T-helper 17 cell (primary cell): Measurements from ENCODE around the gene KCNJ18. TPM values are rescaled to one million over a fixed set of nuclear protein-coding genes. Genes with fewer than 3 reads are reported as not detected.
"Not testable (repeated sequence)": the region's sequence is repeated elsewhere in the genome, so short reads cannot be mapped to it uniquely, and the experiment has no call there.

ENCODE experiments used
- ATAC-seq: fragments of 150-1000 bp; cut with Tn5 transposase; 2 replicates; pipeline ENCODE4 v1.10.0; 2021; ENCODE audit warnings: mild to moderate bottlenecking, moderate library complexity
- DNase-seq, 3 donors: peaks; one replicate each; pipeline versions ENCODE4 v3.0.0 to v3.0.0-alpha.2; 2020 to 2021
- H3K9me3 ChIP-seq: one replicate; pipeline ENCODE4 v1.7.0; 2013; ENCODE audit warnings: low read length, mild to moderate bottlenecking; ENCODE audit not compliant: control insufficient read depth, poor library complexity, severe bottlenecking
- H3K27ac Mint-ChIP-seq: one replicate; pipeline ENCODE4 v1.8.0; 2022; ENCODE audit warnings: mild to moderate bottlenecking, moderate library complexity, mixed read lengths
- H3K27me3 Mint-ChIP-seq: one replicate; pipeline ENCODE4 v1.8.0; 2022; ENCODE audit warnings: mixed read lengths
- H3K36me3 Mint-ChIP-seq: one replicate; pipeline ENCODE4 v1.8.0; 2022; ENCODE audit warnings: low read depth, mixed read lengths
- H3K4me1 Mint-ChIP-seq: one replicate; pipeline ENCODE4 v1.8.0; 2022; ENCODE audit warnings: mild to moderate bottlenecking, mixed read lengths
- H3K4me3 Mint-ChIP-seq: one replicate; pipeline ENCODE4 v1.8.0; 2022; ENCODE audit warnings: mild to moderate bottlenecking, moderate library complexity, mixed read lengths
- total RNA-seq, 4 donors: library from RNA in 2 of 4; stranded (reverse) in 2 of 4; gene quantifications; one replicate each; pipeline ENCODE4 v1.2.3 and lab custom pipeline; 2022 to 2026

KCNJ18 gene
- total RNA-seq, 2 donors from 2014 or later = not detected

GRCh38 chr17:21684384-21684783, 7.9 kb upstream of the KCNJ18 start:
- not testable (repeated sequence) for DNase-seq, H3K27me3 Mint-ChIP-seq, ATAC-seq, H3K4me3 Mint-ChIP-seq, H3K4me1 Mint-ChIP-seq, H3K27ac Mint-ChIP-seq, H3K36me3 Mint-ChIP-seq, H3K9me3 ChIP-seq

GRCh38 chr17:21685061-21685795, 7.1 kb upstream of the KCNJ18 start:
- H3K27ac Mint-ChIP-seq, H3K4me3 Mint-ChIP-seq, DNase-seq, H3K4me1 Mint-ChIP-seq, H3K9me3 ChIP-seq, H3K27me3 Mint-ChIP-seq, H3K36me3 Mint-ChIP-seq, ATAC-seq: not testable (repeated sequence)

GRCh38 chr17:21686165-21687015, 5.9 kb upstream of the KCNJ18 start:
- ATAC-seq (no peak), DNase-seq (no peak)
- Mint-ChIP-seq H3K4me1 (peaks cover 2% of the 10 kb centered on the region), H3K36me3 (no peaks in the 10 kb centered on the region), H3K27ac (no peak overlapping the region), H3K4me3 (no peak overlapping the region), H3K27me3 (no peaks in the 10 kb centered on the region)
- H3K9me3 ChIP-seq = no peaks in the 10 kb centered on the region

GRCh38 chr17:21687136-21687953, 5.0 kb upstream of the KCNJ18 start:
- peaks cover 2% of the 10 kb centered on the region for H3K4me1 Mint-ChIP-seq
- ATAC-seq = no peak
- H3K9me3 ChIP-seq = no peaks in the 10 kb centered on the region
- no peaks in the 10 kb centered on the region for H3K36me3 Mint-ChIP-seq
- DNase-seq = no peak
- H3K4me3 Mint-ChIP-seq = no peak overlapping the region
- H3K27me3 Mint-ChIP-seq = no peaks in the 10 kb centered on the region
- H3K27ac Mint-ChIP-seq = no peak overlapping the region

- Mint-ChIP-seq H3K27me3 (no peaks in the 10 kb centered on the region), H3K4me3 (no peak overlapping the region), H3K4me1 (peaks cover 2% of the 10 kb centered on the region), H3K36me3 (no peaks in the 10 kb centered on the region), H3K27ac (no peak overlapping the region)
- H3K9me3 ChIP-seq = no peaks in the 10 kb centered on the region
- DNase-seq (no peak), ATAC-seq (no peak)
These were observed 3.9 kb upstream of the KCNJ18 start for GRCh38 chr17:21688293-21688949.

GRCh38 chr17:21689604-21690003, 2.7 kb upstream of the KCNJ18 start:
- Mint-ChIP-seq H3K4me3 (no peak overlapping the region), H3K4me1 (peaks cover 2% of the 10 kb centered on the region), H3K36me3 (no peaks in the 10 kb centered on the region), H3K27ac (no peak overlapping the region), H3K27me3 (no peaks in the 10 kb centered on the region)
- H3K9me3 ChIP-seq = no peaks in the 10 kb centered on the region
- no peak for ATAC-seq
- DNase-seq = no peak

GRCh38 chr17:21690811-21691210, 1.5 kb upstream of the KCNJ18 start:
- not testable (repeated sequence) for H3K9me3 ChIP-seq, H3K4me1 Mint-ChIP-seq, H3K27ac Mint-ChIP-seq, DNase-seq, ATAC-seq, H3K36me3 Mint-ChIP-seq, H3K27me3 Mint-ChIP-seq, H3K4me3 Mint-ChIP-seq

GRCh38 chr17:21691481-21691880, 842 bp upstream of the KCNJ18 start:
- H3K4me3 Mint-ChIP-seq, ATAC-seq, H3K27me3 Mint-ChIP-seq, H3K4me1 Mint-ChIP-seq, H3K9me3 ChIP-seq, H3K36me3 Mint-ChIP-seq, H3K27ac Mint-ChIP-seq, DNase-seq: not testable (repeated sequence)

GRCh38 chr17:21692704-21693065, 362 bp downstream of the KCNJ18 start:
- not testable (repeated sequence) for H3K27ac Mint-ChIP-seq, H3K9me3 ChIP-seq, DNase-seq, H3K27me3 Mint-ChIP-seq, H3K4me1 Mint-ChIP-seq, ATAC-seq, H3K4me3 Mint-ChIP-seq, H3K36me3 Mint-ChIP-seq

- not testable (repeated sequence) for H3K36me3 Mint-ChIP-seq, H3K4me1 Mint-ChIP-seq, H3K27me3 Mint-ChIP-seq, H3K4me3 Mint-ChIP-seq, H3K9me3 ChIP-seq, H3K27ac Mint-ChIP-seq, DNase-seq, ATAC-seq
These were observed 1.1 kb downstream of the KCNJ18 start for GRCh38 chr17:21693391-21693796.

GRCh38 chr17:21693937-21694336, 1.6 kb downstream of the KCNJ18 start:
- not testable (repeated sequence) for ATAC-seq, H3K4me3 Mint-ChIP-seq, H3K9me3 ChIP-seq, H3K4me1 Mint-ChIP-seq, H3K27ac Mint-ChIP-seq, H3K27me3 Mint-ChIP-seq, DNase-seq, H3K36me3 Mint-ChIP-seq

- not testable (repeated sequence) for H3K4me1 Mint-ChIP-seq, H3K27ac Mint-ChIP-seq, DNase-seq, H3K36me3 Mint-ChIP-seq, H3K27me3 Mint-ChIP-seq, ATAC-seq, H3K4me3 Mint-ChIP-seq, H3K9me3 ChIP-seq
These were observed 3.9 kb downstream of the KCNJ18 start for GRCh38 chr17:21696227-21696626.
